ENCODE measurements around the gene XRRA1. TPM values are rescaled to one million over a fixed set of nuclear protein-coding genes. Genes with fewer than 3 reads are reported as not detected.

The XRRA1 gene, protein sequence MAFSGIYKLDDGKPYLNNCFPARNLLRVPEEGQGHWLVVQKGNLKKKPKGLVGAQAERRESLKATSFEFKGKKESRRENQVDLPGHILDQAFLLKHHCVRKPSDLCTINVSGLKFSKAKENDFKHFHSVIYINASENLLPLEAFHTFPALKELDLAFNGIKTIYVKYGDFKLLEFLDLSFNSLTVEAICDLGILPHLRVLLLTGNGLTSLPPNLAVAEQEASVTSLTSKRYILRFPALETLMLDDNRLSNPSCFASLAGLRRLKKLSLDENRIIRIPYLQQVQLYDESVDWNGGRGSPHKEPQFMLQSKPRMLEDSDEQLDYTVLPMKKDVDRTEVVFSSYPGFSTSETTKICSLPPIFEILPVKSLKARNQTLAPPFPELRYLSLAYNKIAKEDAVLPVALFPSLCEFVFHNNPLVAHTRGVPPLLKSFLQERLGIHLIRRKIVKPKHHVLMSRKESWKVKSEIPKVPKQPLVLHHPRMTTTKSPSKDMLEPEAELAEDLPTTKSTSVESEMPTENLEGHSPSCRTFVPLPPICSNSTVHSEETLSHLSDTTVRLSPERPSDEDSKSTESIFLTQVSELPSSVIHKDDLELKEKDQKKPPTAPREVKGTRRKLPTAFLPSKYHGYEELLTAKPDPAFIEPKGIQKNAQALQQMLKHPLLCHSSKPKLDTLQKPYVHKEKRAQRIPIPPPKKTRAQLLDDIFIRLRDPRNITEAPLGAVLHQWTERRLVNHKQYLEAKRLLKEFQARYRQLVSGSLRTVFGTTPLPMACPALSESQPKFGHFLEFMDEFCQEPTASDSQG
- 1 to 10 TPM; 7.2 to 9.0 TPM for total RNA-seq
- polyA plus RNA-seq (2013, experiment 1 of 2) = 7.6 TPM
- polyA plus RNA-seq (2013, experiment 2 of 2) = 7.2 TPM
- long read RNA-seq, experiment 1, partial matches to known transcripts = 0 of 2 reads
- long read RNA-seq, experiment 1, other reads (novel, unspliced or antisense) = 2 of 2 reads
- long read RNA-seq, experiment 2, partial matches to known transcripts = 1 of 5 reads
- long read RNA-seq, experiment 2, other reads (novel, unspliced or antisense) = 4 of 5 reads
- long read RNA-seq, experiment 3, partial matches to known transcripts = 0 of 12 reads
- long read RNA-seq, experiment 3, other reads (novel, unspliced or antisense) = 12 of 12 reads
- long read RNA-seq, experiment 4, partial matches to known transcripts = 3 of 5 reads
- long read RNA-seq, experiment 4, other reads (novel, unspliced or antisense) = 2 of 5 reads

DNA sequence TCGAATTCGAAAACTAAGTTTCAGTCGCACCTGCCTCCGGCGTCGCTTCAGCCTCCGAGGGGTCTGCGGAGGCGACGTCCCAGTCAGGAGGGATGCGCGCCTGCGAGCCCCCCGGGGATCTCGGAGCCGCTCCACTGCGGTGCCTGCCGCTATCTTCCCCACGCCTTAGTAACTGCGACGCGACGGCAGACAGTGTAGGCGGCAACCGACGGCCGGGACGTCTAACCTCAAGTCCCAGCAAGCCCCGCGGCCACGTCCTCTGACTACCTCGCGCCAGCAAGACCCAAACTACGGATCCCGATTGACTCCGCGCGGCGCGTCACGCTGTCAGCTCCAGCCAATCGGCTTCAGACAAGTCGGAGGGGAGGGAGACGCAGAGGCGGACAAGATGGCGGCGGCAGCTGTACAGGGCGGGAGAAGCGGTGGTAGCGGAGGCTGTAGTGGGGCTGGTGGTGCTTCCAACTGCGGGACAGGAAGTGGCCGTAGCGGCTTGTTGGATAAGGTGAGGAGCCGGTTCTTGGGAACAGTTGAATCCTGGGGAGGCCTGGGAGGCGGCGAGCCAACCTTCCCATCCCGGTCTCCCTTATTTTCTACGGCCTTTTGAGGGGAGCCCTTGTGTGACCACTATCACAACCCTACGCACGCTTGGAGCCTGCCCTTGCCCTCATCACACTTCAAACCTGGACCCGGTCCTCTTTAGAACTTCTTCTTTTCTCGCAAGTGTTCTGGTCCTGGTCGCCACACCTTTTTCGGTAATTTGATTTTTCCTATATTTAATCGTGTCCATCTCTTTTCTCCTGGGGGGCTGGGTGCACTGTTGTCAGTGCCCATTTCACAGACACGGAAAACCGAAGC is at the start of gene XRRA1, which contains the start of gene SPCS2:
Gene XRRA1 (minus strand): TSS at position 194 of the 855 bp plus-strand sequence. CDS start 8,213 bp downstream, outside the sequence.
Gene SPCS2 (plus strand): TSS at position 369 of the 855 bp plus-strand sequence. CDS start 20 bp downstream, at position 389.
- Mint-ChIP-seq H3K9me3 (no peaks in the 10 kb centered on the region), H3K27ac (peak within 1 kb of the TSS; percentile 99)
- TF ChIP-seq, protein P1, sequence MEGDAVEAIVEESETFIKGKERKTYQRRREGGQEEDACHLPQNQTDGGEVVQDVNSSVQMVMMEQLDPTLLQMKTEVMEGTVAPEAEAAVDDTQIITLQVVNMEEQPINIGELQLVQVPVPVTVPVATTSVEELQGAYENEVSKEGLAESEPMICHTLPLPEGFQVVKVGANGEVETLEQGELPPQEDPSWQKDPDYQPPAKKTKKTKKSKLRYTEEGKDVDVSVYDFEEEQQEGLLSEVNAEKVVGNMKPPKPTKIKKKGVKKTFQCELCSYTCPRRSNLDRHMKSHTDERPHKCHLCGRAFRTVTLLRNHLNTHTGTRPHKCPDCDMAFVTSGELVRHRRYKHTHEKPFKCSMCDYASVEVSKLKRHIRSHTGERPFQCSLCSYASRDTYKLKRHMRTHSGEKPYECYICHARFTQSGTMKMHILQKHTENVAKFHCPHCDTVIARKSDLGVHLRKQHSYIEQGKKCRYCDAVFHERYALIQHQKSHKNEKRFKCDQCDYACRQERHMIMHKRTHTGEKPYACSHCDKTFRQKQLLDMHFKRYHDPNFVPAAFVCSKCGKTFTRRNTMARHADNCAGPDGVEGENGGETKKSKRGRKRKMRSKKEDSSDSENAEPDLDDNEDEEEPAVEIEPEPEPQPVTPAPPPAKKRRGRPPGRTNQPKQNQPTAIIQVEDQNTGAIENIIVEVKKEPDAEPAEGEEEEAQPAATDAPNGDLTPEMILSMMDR (conservative IDR thresholded peaks at IDR 0.05) = no peak

DNA sequence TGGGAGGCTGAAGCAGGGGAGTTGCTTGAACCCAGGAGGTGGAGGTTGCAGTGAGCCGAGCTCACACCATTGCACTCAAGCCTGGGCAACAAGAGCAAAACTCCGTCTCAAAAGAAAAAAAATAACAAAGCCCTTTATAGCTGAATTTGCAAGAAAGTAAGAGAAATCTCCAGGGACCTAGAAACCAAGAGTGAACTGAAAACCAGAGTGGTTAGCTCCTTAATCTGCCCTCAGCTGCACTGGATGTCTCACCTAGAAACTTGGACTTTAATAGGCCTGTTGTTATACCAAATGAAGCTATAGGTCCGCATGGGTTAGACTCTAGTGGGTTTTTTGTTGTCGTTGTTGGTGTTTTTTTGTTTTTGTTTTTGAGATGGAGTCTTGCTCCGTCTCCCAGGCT is 44.0 kb upstream of the XRRA1 start:
- Histone ChIP-seq H3K4me3 (ENCODE audit: low read length) (no peak overlapping the region), H3K9ac (ENCODE audit: extremely low read depth, low read length, poor library complexity, severe bottlenecking) (no peak overlapping the region), H3K4me1 (ENCODE audit: control insufficient read depth, insufficient read depth, low read length) (peaks cover 10% of the 10 kb centered on the region), H3K36me3 (ENCODE audit: control insufficient read depth, insufficient read depth, low read length) (no peaks in the 10 kb centered on the region), H3K27me3 (ENCODE audit: control insufficient read depth, insufficient read depth, low read length, poor library complexity, severe bottlenecking) (peaks cover 58% of the 10 kb centered on the region), H3K9me3 (ENCODE audit: control insufficient read depth, low read length) (no peaks in the 10 kb centered on the region), H3K27ac (ENCODE audit: low read depth, low read length) (no peak overlapping the region)
- H3K27me3 Mint-ChIP-seq (ENCODE audit: insufficient read depth) = peaks cover 39% of the 10 kb centered on the region
- no peaks in the 10 kb centered on the region for H3K9me3 Mint-ChIP-seq
- no peak overlapping the region for H3K27ac Mint-ChIP-seq
- TF ChIP-seq, protein P1 (conservative IDR thresholded peaks at IDR 0.05) = no peak
- H3K4me3 Mint-ChIP-seq = no peak overlapping the region
- no peak for DNase-seq
- WGBS, 2 experiments (ENCODE audit: insufficient coverage in 1 of 2, insufficient read length in 1 of 2) = 97% methylated on average over 3 to 5 of the region's 5 CpGs
- H3K36me3 Mint-ChIP-seq (ENCODE audit: low read depth) = no peaks in the 10 kb centered on the region
- H3K4me1 Mint-ChIP-seq = peaks cover 18% of the 10 kb centered on the region

More for the DNA sequence above, at the start of gene XRRA1, which contains the start of gene SPCS2:
- H3K4me1 Mint-ChIP-seq = peaks cover 12% of the 10 kb centered on the region
- no peaks in the 10 kb centered on the region for H3K27me3 Mint-ChIP-seq (ENCODE audit: insufficient read depth)
- peaks cover 14% of the 10 kb centered on the region for H3K36me3 Mint-ChIP-seq (ENCODE audit: low read depth)
- Histone ChIP-seq H3K36me3 (ENCODE audit: control insufficient read depth, insufficient read depth, low read length) (peaks cover 23% of the 10 kb centered on the region), H3K9me3 (ENCODE audit: control insufficient read depth, low read length) (peaks cover 2% of the 10 kb centered on the region), H3K4me3 (ENCODE audit: low read length) (peak within 1 kb of the TSS; percentile 100), H3K27ac (ENCODE audit: low read depth, low read length) (peak within 1 kb of the TSS; percentile 26), H3K27me3 (ENCODE audit: control insufficient read depth, insufficient read depth, low read length, poor library complexity, severe bottlenecking) (no peaks in the 10 kb centered on the region), H3K4me1 (ENCODE audit: control insufficient read depth, insufficient read depth, low read length) (no peaks in the 10 kb centered on the region), H3K9ac (ENCODE audit: extremely low read depth, low read length, poor library complexity, severe bottlenecking) (peak within 1 kb of the TSS; percentile 93)
- 0 to 1% methylated on average over 50 to 67 of the region's 67 CpGs for WGBS, 2 experiments (ENCODE audit: insufficient coverage in 1 of 2, insufficient read length in 1 of 2)
- peak; percentile 99 for DNase-seq
- peak within 1 kb of the TSS; percentile 96 for H3K4me3 Mint-ChIP-seq
